Smooth muscle cell (in vitro differentiated cells): ENCODE measurements around the gene NUMB. TPM values are rescaled to one million over a fixed set of nuclear protein-coding genes. Genes with fewer than 3 reads are reported as not detected.

Experiments
- DNase-seq: peaks from one replicate; lab custom pipeline; 2025; ENCODE audit not compliant: unreplicated experiment; lab: John Stamatoyannopoulos, UW
- H2AFZ ChIP-seq: fragments of 200-600 bp; sonication (generic); 2 replicates; pipeline ENCODE4 v1.6.0; 2016; ENCODE audit warnings: antibody characterized with exemption, low read depth, mild to moderate bottlenecking
- H3F3A ChIP-seq: fragments of 200-600 bp; sonication (generic); 2 replicates; pipeline ENCODE4 v1.6.0; 2017; ENCODE audit warnings: antibody characterized with exemption, low read depth
- H3K27ac ChIP-seq: fragments of 200-600 bp; sonication (generic); 2 replicates; pipeline ENCODE4 v1.5.1; 2016; ENCODE audit warnings: low read depth, mild to moderate bottlenecking
- H3K27me3 ChIP-seq: fragments of 200-600 bp; sonication (generic); 2 replicates; pipeline ENCODE4 v1.6.1; 2016; ENCODE audit warnings: low read depth, mild to moderate bottlenecking
- H3K36me3 ChIP-seq: fragments of 200-600 bp; sonication (generic); 2 replicates; pipeline ENCODE4 v1.5.1; 2016; ENCODE audit warnings: low read depth
- H3K4me1 ChIP-seq: fragments of 200-600 bp; sonication (generic); 2 replicates; pipeline ENCODE4 v1.5.1; 2016; ENCODE audit warnings: low read depth
- H3K4me2 ChIP-seq: fragments of 200-600 bp; sonication (generic); 2 replicates; pipeline ENCODE4 v1.6.0; 2016; ENCODE audit warnings: mild to moderate bottlenecking
- H3K4me3 ChIP-seq: fragments of 200-600 bp; sonication (generic); 2 replicates; pipeline ENCODE4 v1.5.1; 2016; ENCODE audit warnings: mild to moderate bottlenecking
- H3K79me2 ChIP-seq: fragments of 200-600 bp; sonication (generic); 2 replicates; pipeline ENCODE4 v1.6.0; 2016; ENCODE audit warnings: low read depth, mild to moderate bottlenecking
- H3K9ac ChIP-seq: fragments of 200-600 bp; sonication (generic); 2 replicates; pipeline ENCODE4 v1.6.0; 2016; ENCODE audit warnings: low read depth
- H3K9me3 ChIP-seq: fragments of 200-600 bp; sonication (generic); replicated peaks from 2 replicates; pipeline ENCODE4 v1.5.1; 2016; ENCODE audit warnings: low read depth
- H4K20me1 ChIP-seq: fragments of 200-600 bp; sonication (generic); 2 replicates; pipeline ENCODE4 v1.6.0; 2016; ENCODE audit warnings: low read depth
- CTCF ChIP-seq: fragments of 200-600 bp; sonication (generic); IDR thresholded peaks from 2 replicates; pipeline ENCODE4 v1.5.1; 2017; ENCODE audit warnings: borderline replicate concordance, mild to moderate bottlenecking, antibody characterized with exemption; ENCODE audit not compliant: insufficient read depth, poor library complexity, severe bottlenecking
- WGBS: methylation state at CpG from one replicate; pipeline ENCODE4 v1.1.7; 2016; ENCODE audit warnings: low lambda C conversion rate; 5-methylcytosine and 5-hydroxymethylcytosine counted together
- polyA plus RNA-seq: library from polyadenylated mRNA; unstranded; fragments of >200 nt; fragmentation: Nextera tagmentation; extraction: Ambion mirVana; gene quantifications from 2 replicates; pipeline ENCODE4 v1.2.1, GENCODE V29; 2016
- total RNA-seq: library from RNA; depleted of rRNA; stranded (reverse); fragments of >200 nt; gene quantifications from 2 replicates; pipeline ENCODE4 v1.2.3, GENCODE V29; 2014

NUMB gene
- total and polyA plus RNA-seq, 2 experiments from 2014 or later, result 34.5 to 57.4 TPM

GRCh38 chr14:73383356-73383755 lies 75.0 kb downstream of the NUMB start:
- no peak for TF ChIP-seq CTCF

GRCh38 chr14:73381380-73382013 lies 76.8 kb downstream of the NUMB start:
- no peak overlapping the region for H3K27ac ChIP-seq
- H3K4me2 ChIP-seq, result no peak overlapping the region
- H3K79me2 ChIP-seq, result peaks cover 79% of the 10 kb centered on the region
- 97% methylated on average over 2 of the region's 2 CpGs for WGBS
- no peaks in the 10 kb centered on the region for H3F3A ChIP-seq
- TF ChIP-seq CTCF, result no peak
- H2AFZ ChIP-seq, result no peak overlapping the region
- H3K36me3 ChIP-seq, result no peaks in the 10 kb centered on the region
- no peak overlapping the region for H3K9ac ChIP-seq
- no peaks in the 10 kb centered on the region for H3K9me3 ChIP-seq
- H3K4me3 ChIP-seq, result no peak overlapping the region
- DNase-seq, result no peak
- H3K4me1 ChIP-seq, result no peaks in the 10 kb centered on the region
- H4K20me1 ChIP-seq, result peaks cover 84% of the 10 kb centered on the region
- no peaks in the 10 kb centered on the region for H3K27me3 ChIP-seq

More at GRCh38 chr14:73383356-73383755, 75.0 kb downstream of the NUMB start:
- Histone ChIP-seq H3K79me2 (peaks cover 72% of the 10 kb centered on the region), H2AFZ (no peak overlapping the region), H3K4me1 (no peaks in the 10 kb centered on the region), H3K27ac (no peak overlapping the region), H3F3A (no peaks in the 10 kb centered on the region), H4K20me1 (peaks cover 74% of the 10 kb centered on the region), H3K9ac (no peak overlapping the region), H3K4me3 (no peak overlapping the region), H3K4me2 (no peak overlapping the region), H3K36me3 (no peaks in the 10 kb centered on the region), H3K9me3 (no peaks in the 10 kb centered on the region), H3K27me3 (no peaks in the 10 kb centered on the region)
- WGBS, result 90% methylated on average over 4 of the region's 4 CpGs
- DNase-seq, result no peak

GRCh38 chr14:73376585-73376984 lies 81.8 kb downstream of the NUMB start:
- no peaks in the 10 kb centered on the region for H3K4me1 ChIP-seq
- no peak for TF ChIP-seq CTCF
- H4K20me1 ChIP-seq, result peaks cover 98% of the 10 kb centered on the region
- no peak overlapping the region for H3K4me3 ChIP-seq
- no peak overlapping the region for H3K4me2 ChIP-seq
- no peaks in the 10 kb centered on the region for H3F3A ChIP-seq
- H3K79me2 ChIP-seq, result peaks cover 86% of the 10 kb centered on the region
- no peaks in the 10 kb centered on the region for H3K36me3 ChIP-seq
- no peaks in the 10 kb centered on the region for H3K9me3 ChIP-seq
- no peak overlapping the region for H3K27ac ChIP-seq
- H3K9ac ChIP-seq, result no peak overlapping the region
- H2AFZ ChIP-seq, result no peak overlapping the region
- no peak for DNase-seq
- H3K27me3 ChIP-seq, result no peaks in the 10 kb centered on the region

GRCh38 chr14:73375861-73376260 lies 82.5 kb downstream of the NUMB start:
- H3K27ac ChIP-seq, result no peak overlapping the region
- peaks cover 98% of the 10 kb centered on the region for H4K20me1 ChIP-seq
- H3K9ac ChIP-seq, result no peak overlapping the region
- H3K4me3 ChIP-seq, result no peak overlapping the region
- DNase-seq, result no peak
- H3K4me2 ChIP-seq, result no peak overlapping the region
- no peaks in the 10 kb centered on the region for H3K4me1 ChIP-seq
- H3F3A ChIP-seq, result no peaks in the 10 kb centered on the region
- no peaks in the 10 kb centered on the region for H3K36me3 ChIP-seq
- no peak for TF ChIP-seq CTCF
- H3K27me3 ChIP-seq, result no peaks in the 10 kb centered on the region
- no peaks in the 10 kb centered on the region for H3K9me3 ChIP-seq
- peaks cover 83% of the 10 kb centered on the region for H3K79me2 ChIP-seq
- no peak overlapping the region for H2AFZ ChIP-seq
- 89% methylated on average over 1 of the region's 1 CpG for WGBS
